GM20000 (cell line): ENCODE measurements around the gene PCSK1N.

Experiments used
- DNase-seq: peaks from one replicate; pipeline ENCODE4 v3.0.0; 2012; ENCODE audit warnings: low spot score
- CTCF ChIP-seq: IDR thresholded peaks from 2 replicates; pipeline ENCODE4 v1.5.1; 2012; ENCODE audit warnings: mild to moderate bottlenecking, control low read depth; ENCODE audit errors: extremely low read depth, missing control alignments

PCSK1N gene

GRCh38 chrX:48801280-48802088 lies 33.9 kb downstream of the PCSK1N start, which contains the start of gene HDAC6:
TSS of gene HDAC6 (plus strand) at chrX:48802067. CDS start at chrX:48802693, 626 bp downstream.
- TF ChIP-seq CTCF: no peak
- peak; percentile 90 for DNase-seq

GRCh38 chrX:48800574-48801279 lies 34.7 kb downstream of the PCSK1N start:
- no peak for DNase-seq

DNA sequence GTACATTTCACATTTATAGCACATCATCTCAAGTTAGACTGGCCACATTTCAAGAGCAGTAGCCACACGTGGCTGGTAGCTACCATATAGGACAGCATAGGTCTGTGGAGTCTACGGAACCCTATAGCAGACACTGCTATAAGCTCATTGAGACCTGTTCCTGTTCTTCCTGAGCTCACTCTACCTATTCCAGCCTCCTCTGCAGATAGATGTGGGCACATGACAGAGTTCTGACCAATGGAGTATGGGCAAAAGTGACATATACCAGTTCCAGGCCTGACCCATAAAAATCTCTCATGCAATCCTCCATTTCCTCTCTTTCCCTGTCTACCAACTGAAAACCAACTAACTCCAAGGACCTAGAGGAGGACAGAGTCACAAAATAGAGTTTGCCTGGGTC lies 37.1 kb downstream of the PCSK1N start:
- TF ChIP-seq CTCF: no peak
- no peak for DNase-seq

More at GRCh38 chrX:48800574-48801279, 34.7 kb downstream of the PCSK1N start:
- TF ChIP-seq CTCF: no peak

DNA sequence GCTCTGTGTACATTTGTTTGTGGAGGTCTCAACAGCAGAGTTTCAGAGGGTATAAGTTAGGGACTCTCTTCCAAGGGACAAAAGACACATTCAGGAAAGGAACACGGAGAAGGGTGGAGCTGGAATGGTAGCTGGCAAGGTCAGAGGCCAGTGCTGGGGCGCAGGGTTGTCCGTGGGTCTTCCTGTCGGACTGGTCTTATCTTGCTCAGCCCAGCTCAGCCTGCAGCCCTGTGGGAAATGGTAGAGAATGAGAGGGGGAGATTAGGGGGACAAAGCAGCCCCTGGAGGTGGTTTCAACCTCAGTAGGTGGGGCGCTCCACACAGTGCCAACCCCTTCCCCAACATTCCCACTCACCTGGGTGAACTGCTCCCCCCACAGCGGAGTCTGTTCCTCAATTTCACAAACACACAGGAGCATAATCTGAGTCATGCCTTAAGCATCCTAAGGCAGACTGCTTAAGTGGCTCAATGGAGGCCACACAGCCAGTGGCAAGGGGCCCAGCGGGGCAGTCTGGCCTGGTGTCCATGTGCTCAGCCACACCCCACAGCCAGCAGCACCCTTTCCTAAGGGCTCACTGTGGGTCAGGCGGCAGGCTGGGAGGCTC lies 40.4 kb downstream of the PCSK1N start:
- no peak for TF ChIP-seq CTCF
- no peak for DNase-seq

- no peak for DNase-seq
- TF ChIP-seq CTCF: no peak
Observed at GRCh38 chrX:48794340-48794910, 41.0 kb downstream of the PCSK1N start.

- no peak for TF ChIP-seq CTCF
- no peak for DNase-seq
Observed at GRCh38 chrX:48793935-48794334, 41.5 kb downstream of the PCSK1N start.
